HepG2 (cell line): ENCODE data around the gene MEX3A. TPM values are rescaled to one million over a fixed set of nuclear protein-coding genes. Genes with fewer than 3 reads are reported as not detected.
"Not testable (repeated sequence)": the region's sequence is repeated elsewhere in the genome, so short reads cannot be mapped to it uniquely, and the experiment has no call there.

Source experiments
- ATAC-seq: fragments of 200-7000 bp; cut with Tn5 transposase; 3 replicates; pipeline ENCODE4 v1.9.1; 2020; ENCODE audit warnings: mild to moderate bottlenecking, moderate library complexity
- BruUV-seq: library from RNA; stranded (reverse); fragments of 400-500 nt; replicated peaks from 2 replicates; lab custom pipeline; 2021; lab: Mats Ljungman, UMichigan
- CTCF ChIA-PET: fragments of 300-600 bp; formaldehyde crosslinking; extraction: SDS; loops from one replicate; lab custom pipeline; 2021; ENCODE audit warnings: low total read pairs, inconsistent platforms, low intra/inter-chr PET ratio; lab: Yijun Ruan, JAX
- POLR2A ChIA-PET: fragments of 350-600 bp; sonication (Branson Sonifier 250); formaldehyde crosslinking; loops from one replicate; lab custom pipeline; 2020; ENCODE audit warnings: antibody characterized with exemption, inconsistent platforms; lab: Yijun Ruan, JAX
- DNase-seq: peaks from one replicate; pipeline ENCODE4 v3.0.0-alpha.2; 2015; ENCODE audit warnings: low spot score
- FAIRE-seq: peaks from 3 replicates; lab custom pipeline; 2011; peaks lifted over from hg19 to GRCh38; lab: Jason Lieb, UNC
- H2AFZ ChIP-seq: one replicate; pipeline ENCODE4 v1.6.1; 2011; ENCODE audit warnings: low read length, inconsistent platforms
- H3K27ac ChIP-seq: fragments of 300-600 bp; 3 replicates; pipeline ENCODE4 v1.8.0; 2011; ENCODE audit warnings: mixed run types, mild to moderate bottlenecking, mixed read lengths, low read length, inconsistent platforms; ENCODE audit not compliant: insufficient read depth; ENCODE audit errors: extremely low read length
- H3K27me3 ChIP-seq, 2 experiments: fragments of 200-600 bp in 1 of 2; 2 replicates in 1 of 2; 3 replicates in 1 of 2; pipeline versions ENCODE4 v1.6.0 to v1.8.0; 2011; ENCODE audit warnings: low read length in 2 of 2, mild to moderate bottlenecking in 2 of 2, moderate library complexity in 2 of 2, inconsistent platforms in 1 of 2; ENCODE audit not compliant: insufficient read depth in 2 of 2, control insufficient read depth in 1 of 2
- H3K36me3 ChIP-seq, 2 experiments: fragments of 200-600 bp in 1 of 2; replicated peaks in 1 of 2; 2 replicates in 1 of 2; 3 replicates in 1 of 2; pipeline versions ENCODE4 v1.5.1 to v1.8.0; 2011; ENCODE audit warnings: low read length in 2 of 2, inconsistent platforms in 1 of 2; ENCODE audit not compliant: insufficient read depth in 2 of 2, control insufficient read depth in 1 of 2
- H3K4me1 ChIP-seq: 2 replicates; pipeline ENCODE4 v1.5.1; 2012; ENCODE audit warnings: low read length, inconsistent platforms; ENCODE audit not compliant: insufficient read depth
- H3K4me2 ChIP-seq: 2 replicates; pipeline ENCODE4 v1.6.0; 2011; ENCODE audit warnings: low read depth, low read length, inconsistent platforms
- H3K4me3 ChIP-seq, 3 experiments: fragments of 200-600 bp in 1 of 3; sonication (generic), shearing (Covaris generic) in 1 of 3; replicated peaks in 1 of 3; 2 replicates each; pipeline ENCODE4 v1.5.1; 2011 to 2016; ENCODE audit warnings: low read length in 3 of 3, inconsistent platforms in 2 of 3, low read depth in 2 of 3, mild to moderate bottlenecking in 2 of 3, control low read depth in 1 of 3, mixed read lengths in 1 of 3; ENCODE audit not compliant: insufficient read depth in 1 of 3
- H3K79me2 ChIP-seq: one replicate; pipeline ENCODE4 v1.6.1; 2011; ENCODE audit warnings: low read length, inconsistent platforms; ENCODE audit not compliant: insufficient read depth
- H3K9ac ChIP-seq: 2 replicates; pipeline ENCODE4 v1.6.0; 2011; ENCODE audit warnings: mild to moderate bottlenecking, low read depth, low read length, inconsistent platforms; ENCODE audit not compliant: insufficient read depth
- H3K9me3 ChIP-seq: 2 replicates; pipeline ENCODE4 v1.5.1; 2012; ENCODE audit warnings: mild to moderate bottlenecking, low read length
- H4K20me1 ChIP-seq: 2 replicates; pipeline ENCODE4 v1.6.0; 2011; ENCODE audit warnings: inconsistent platforms, mild to moderate bottlenecking, low read length, moderate library complexity; ENCODE audit not compliant: insufficient read depth
- BHLHE40 ChIP-seq: IDR thresholded peaks from 2 replicates; pipeline ENCODE4 v1.6.1; 2011; ENCODE audit warnings: low read length, improper control_type of control experiment
- GPN1 ChIP-seq: sonication (generic); formaldehyde crosslinking; IDR thresholded peaks from 2 replicates; pipeline ENCODE4 v1.5.1; 2020; ENCODE audit warnings: missing genetic modification reagents, borderline replicate concordance
- HNRNPUL1 ChIP-seq: fragments of 200-400 bp; formaldehyde crosslinking; IDR thresholded peaks from 2 replicates; pipeline ENCODE4 v1.6.1; 2017; ENCODE audit warnings: low read depth, mild to moderate bottlenecking, low read length, moderate library complexity
- RBFOX2 ChIP-seq: fragments of 200-400 bp; formaldehyde crosslinking; IDR thresholded peaks from 2 replicates; pipeline ENCODE4 v1.6.1; 2017; ENCODE audit warnings: low read depth, mild to moderate bottlenecking, low read length
- SMAD3 ChIP-seq: sonication (generic); formaldehyde crosslinking; IDR thresholded peaks from 2 replicates; pipeline ENCODE4 v1.4.0; 2020; ENCODE audit warnings: missing genetic modification reagents
- ZBTB2 ChIP-seq: sonication (generic); formaldehyde crosslinking; IDR thresholded peaks from 2 replicates; pipeline ENCODE4 v1.8.0; 2022; ENCODE audit warnings: low read depth, missing genetic modification reagents
- ZBTB20 ChIP-seq: sonication (generic); formaldehyde crosslinking; IDR thresholded peaks from 2 replicates; pipeline ENCODE4 v1.8.1; 2023; ENCODE audit warnings: missing genetic modification reagents, low read depth, mild to moderate bottlenecking, borderline replicate concordance
- ZNF441 ChIP-seq: sonication (generic); formaldehyde crosslinking; IDR thresholded peaks from 2 replicates; pipeline ENCODE4 v1.7.0; 2021; ENCODE audit warnings: missing genetic modification reagents, borderline replicate concordance
- ZNF891 ChIP-seq: sonication (generic); formaldehyde crosslinking; IDR thresholded peaks from 2 replicates; pipeline ENCODE4 v1.5.0; 2020; ENCODE audit warnings: mild to moderate bottlenecking, missing genetic modification reagents
- WGBS: methylation state at CpG from one replicate; pipeline ENCODE4 v1.1.6; 2017; ENCODE audit warnings: low lambda C conversion rate; 5-methylcytosine and 5-hydroxymethylcytosine counted together
- in situ Hi-C: cut with HindIII; loops from 2 replicates; pipeline ENCODE4 v1.10.0; 2017; ENCODE audit warnings: low pct_unique_long_range_greater_than_20kb; ENCODE audit not compliant: extremely low pct_ligation_motif_present
- intact Hi-C: fragments of 100-400 bp; cut with micrococcal nuclease; formaldehyde crosslinking; loops from one replicate; pipeline ENCODE4 v1.10.0; 2022; ENCODE audit not compliant: unreplicated experiment
- polyA plus RNA-seq, 8 experiments: library from polyadenylated mRNA; depleted of rRNA in 3 of 8; stranded (reverse) in 7 of 8; unstranded in 1 of 8; fragments of >200 nt; fragmentation: Illumina TruSeq in 4 of 8; extraction: Trizol in 4 of 8; gene quantifications; 2 replicates each; pipeline versions ENCODE4 v1.2.1 to v1.2.3, GENCODE V29; 2011 to 2016; ENCODE audit warnings: low read depth in 4 of 8, missing spikeins in 1 of 8, mixed read lengths in 1 of 8; ENCODE audit not compliant: insufficient read depth in 1 of 8
- total RNA-seq, 5 experiments: library from RNA; depleted of rRNA; stranded (reverse); fragments of >200 nt; fragmentation: Illumina TruSeq; extraction: Trizol; gene quantifications; 2 replicates each; pipeline ENCODE4 v1.2.3, GENCODE V29; 2016; ENCODE audit warnings: low read depth in 1 of 5
- TF ChIP-seq, protein P1 (sequence below): sonication (generic); formaldehyde crosslinking; IDR thresholded peaks from 2 replicates; pipeline ENCODE4 v1.5.0; 2020; ENCODE audit warnings: missing genetic modification reagents, mild to moderate bottlenecking, borderline replicate concordance

The MEX3A gene
- total and polyA plus RNA-seq, 2 of the 13 experiments (the other 11 are each of a cell fraction or from before 2014, with no cell fraction given), result 7.6 to 9.1 TPM

- TF ChIP-seq ZBTB2 (CRISPR knock-in tag) (no peak), SMAD3 (no peak), ZNF441 (CRISPR knock-in tag) (no peak), GPN1 (no peak), ZNF891 (CRISPR knock-in tag) (no peak), HNRNPUL1 (no peak), BHLHE40 (no peak)
- TF ChIP-seq, protein P1, sequence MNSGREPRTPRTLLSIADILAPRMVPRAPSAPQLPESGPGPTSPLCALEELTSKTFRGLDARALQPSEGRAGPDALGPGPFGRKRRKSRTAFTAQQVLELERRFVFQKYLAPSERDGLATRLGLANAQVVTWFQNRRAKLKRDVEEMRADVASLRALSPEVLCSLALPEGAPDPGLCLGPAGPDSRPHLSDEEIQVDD (CRISPR knock-in tag), result no peak
Measured at GRCh38 chr1:156121457-156121856, 39.2 kb upstream of the MEX3A start (continued).

DNA sequence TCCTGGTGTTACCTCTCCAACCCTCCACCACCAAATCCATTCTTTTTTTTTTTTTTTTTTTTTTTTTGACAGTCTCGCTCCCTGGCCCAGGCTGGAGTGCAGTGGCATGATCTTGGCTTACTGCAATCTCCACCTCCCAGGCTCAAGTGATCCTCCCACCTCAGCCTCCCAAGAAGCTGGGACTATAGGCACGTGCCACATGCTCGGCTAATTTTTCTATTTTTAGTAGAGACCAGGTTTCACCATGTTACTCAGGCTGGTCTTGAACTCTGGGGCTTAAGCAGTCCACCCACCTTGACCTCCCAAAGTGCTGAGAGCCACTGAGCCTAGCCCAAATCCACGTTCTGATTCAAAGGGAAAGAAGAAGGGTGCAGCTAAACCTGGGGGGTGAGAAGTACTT is 38.7 kb upstream of the MEX3A start:
- Histone ChIP-seq H3K36me3 (peaks cover 1 to 11% of the 10 kb centered on the region in 2 experiments; a peak in 4 of 5 replicates), H3K9ac (0 out of 2 replicates have a peak overlapping the region, but pooled peaks have one; percentile 48), H3K27ac (peak overlapping the region; percentile 96), H3K79me2 (peaks cover 94% of the 10 kb centered on the region), H3K4me2 (peak overlapping the region; percentile 93; the same call in 1 of the 2 replicates), H3K4me1 (peaks cover 98% of the 10 kb centered on the region)
- FAIRE-seq, intact Hi-C loops, H3K9me3 ChIP-seq, ATAC-seq, H3K4me3 ChIP-seq, DNase-seq, in situ Hi-C loops, BruUV-seq, H4K20me1 ChIP-seq, H2AFZ ChIP-seq, CTCF ChIA-PET, H3K27me3 ChIP-seq: not testable (repeated sequence)
- WGBS, result 92% methylated on average over 4 of the region's 4 CpGs
- POLR2A ChIA-PET, result interaction anchor here (4.6 to 4.8 kb wide), 2 partner anchors 7 to 16 kb away, joined by 56 to 108 read pairs; no protein-coding TSS in a partner anchor
- TF ChIP-seq RBFOX2, result 0 out of 2 replicates have a peak, but pooled peaks have one; percentile 7
- TF ChIP-seq ZBTB20 (CRISPR knock-in tag), result 0 out of 2 replicates have a peak, but pooled peaks have one; percentile 3
